ENCODE results near the gene TPSB2. TPM values are rescaled to one million over a fixed set of nuclear protein-coding genes. Genes with fewer than 3 reads are reported as not detected.

Gene TPSB2
- polyA plus RNA-seq, 3 donors: not detected

GRCh38 chr16:1216296-1216619, 13.7 kb downstream of the TPSB2 start:
- Histone ChIP-seq H3K4me3 (replicated peaks in 1 of 3; ENCODE audit: low read depth in 2 of 3, low read length in 3 of 3) (no peak overlapping the region), H4K20me1 (ENCODE audit: insufficient read depth, low read length) (no peaks in the 10 kb centered on the region), H3K27me3 (ENCODE audit: control insufficient read depth in 2 of 2, insufficient read depth in 2 of 2, low read length in 2 of 2) (no peaks in the 10 kb centered on the region), H3K9ac (ENCODE audit: insufficient read depth, low read length, poor library complexity, severe bottlenecking) (no peak overlapping the region), H3K4me2 (replicated peaks; ENCODE audit: extremely low read depth, low read length, poor library complexity, severe bottlenecking) (no peak overlapping the region), H3K36me3 (replicated peaks in 1 of 2; ENCODE audit: control insufficient read depth in 1 of 2, insufficient read depth in 2 of 2, low read length in 2 of 2) (no peaks in the 10 kb centered on the region), H3K79me2 (ENCODE audit: insufficient read depth, low read length) (no peaks in the 10 kb centered on the region), H3K27ac (ENCODE audit: low read depth in 1 of 2, low read length in 2 of 2) (no peak overlapping the region), H3K4me1 (ENCODE audit: control insufficient read depth in 1 of 2, insufficient read depth in 2 of 2, low read length in 2 of 2) (no peaks in the 10 kb centered on the region), H2AFZ (ENCODE audit: insufficient read depth, low read depth, low read length, poor library complexity, severe bottlenecking) (no peak overlapping the region), H3K9me3 (replicated peaks in 1 of 2; ENCODE audit: control insufficient read depth in 1 of 2, insufficient read depth in 1 of 2, low read length in 2 of 2) (no peaks in the 10 kb centered on the region)
- no peak overlapping the region for H3K4me3 Mint-ChIP-seq
- intact Hi-C loops (cut with micrococcal nuclease): loop anchor here in 1 of 2 donors (10.0 kb wide), 1 partner anchor 49 kb away; no protein-coding TSS in a partner anchor
- peaks cover 0 to 3% (median 0%) of the 10 kb centered on the region in 7 donors for H3K9me3 Mint-ChIP-seq
- TF ChIP-seq CTCF (IDR thresholded peaks at IDR 0.05): no peak
- H3K27ac Mint-ChIP-seq: no peak overlapping the region
- no peak for DNase-seq
- peaks cover 0 to 6% (median 0%) of the 10 kb centered on the region in 3 donors for H3K27me3 Mint-ChIP-seq (ENCODE audit: low read depth in 3 of 3)
- no peaks in the 10 kb centered on the region for H3K4me1 Mint-ChIP-seq
- H3K36me3 Mint-ChIP-seq: no peaks in the 10 kb centered on the region
- 87% methylated on average over 12 of the region's 12 CpGs for WGBS (ENCODE audit: insufficient coverage)

- Mint-ChIP-seq H3K27me3 (ENCODE audit: low read depth in 3 of 3) (peaks cover 0 to 6% (median 0%) of the 10 kb centered on the region in 3 donors), H3K4me1 (no peaks in the 10 kb centered on the region), H3K4me3 (no peak overlapping the region), H3K36me3 (no peaks in the 10 kb centered on the region), H3K27ac (no peak overlapping the region), H3K9me3 (peaks cover 0 to 3% (median 0%) of the 10 kb centered on the region in 7 donors)
- intact Hi-C loops (cut with micrococcal nuclease): loop anchor here in 1 of 2 donors (10.0 kb wide), 1 partner anchor 49 kb away; no protein-coding TSS in a partner anchor
- Histone ChIP-seq H3K79me2 (ENCODE audit: insufficient read depth, low read length) (no peaks in the 10 kb centered on the region), H3K27me3 (ENCODE audit: control insufficient read depth in 2 of 2, insufficient read depth in 2 of 2, low read length in 2 of 2) (no peaks in the 10 kb centered on the region), H4K20me1 (ENCODE audit: insufficient read depth, low read length) (no peaks in the 10 kb centered on the region), H3K27ac (ENCODE audit: low read depth in 1 of 2, low read length in 2 of 2) (no peak overlapping the region), H3K9me3 (replicated peaks in 1 of 2; ENCODE audit: control insufficient read depth in 1 of 2, insufficient read depth in 1 of 2, low read length in 2 of 2) (no peaks in the 10 kb centered on the region), H3K4me3 (replicated peaks in 1 of 3; ENCODE audit: low read depth in 2 of 3, low read length in 3 of 3) (no peak overlapping the region), H3K4me1 (ENCODE audit: control insufficient read depth in 1 of 2, insufficient read depth in 2 of 2, low read length in 2 of 2) (no peaks in the 10 kb centered on the region), H3K9ac (ENCODE audit: insufficient read depth, low read length, poor library complexity, severe bottlenecking) (no peak overlapping the region), H3K4me2 (replicated peaks; ENCODE audit: extremely low read depth, low read length, poor library complexity, severe bottlenecking) (no peak overlapping the region), H3K36me3 (replicated peaks in 1 of 2; ENCODE audit: control insufficient read depth in 1 of 2, insufficient read depth in 2 of 2, low read length in 2 of 2) (no peaks in the 10 kb centered on the region), H2AFZ (ENCODE audit: insufficient read depth, low read depth, low read length, poor library complexity, severe bottlenecking) (no peak overlapping the region)
- TF ChIP-seq CTCF (IDR thresholded peaks at IDR 0.05): no peak
- 75% methylated on average over 30 of the region's 32 CpGs for WGBS (ENCODE audit: insufficient coverage)
- DNase-seq: no peak
Observed at GRCh38 chr16:1215574-1216295, 14.2 kb downstream of the TPSB2 start.
